OCI-LY3 (cell line): Measurements from ENCODE around the gene MT1A.

Source experiments
- EZH2phosphoT487 ChIP-seq: fragments of 200-600 bp; shearing (Covaris generic); IDR thresholded peaks from 2 replicates; pipeline ENCODE4 v1.6.1; 2018; ENCODE audit warnings: antibody characterized with exemption, mixed run types, low read depth
- TF ChIP-seq, protein P1 (sequence below): fragments of 200-600, 300-600 bp; sonication (generic); IDR thresholded peaks from 2 replicates; pipeline ENCODE4 v1.5.1; 2014; ENCODE audit warnings: antibody characterized with exemption, low read length, low read depth

- TF ChIP-seq, protein P1, sequence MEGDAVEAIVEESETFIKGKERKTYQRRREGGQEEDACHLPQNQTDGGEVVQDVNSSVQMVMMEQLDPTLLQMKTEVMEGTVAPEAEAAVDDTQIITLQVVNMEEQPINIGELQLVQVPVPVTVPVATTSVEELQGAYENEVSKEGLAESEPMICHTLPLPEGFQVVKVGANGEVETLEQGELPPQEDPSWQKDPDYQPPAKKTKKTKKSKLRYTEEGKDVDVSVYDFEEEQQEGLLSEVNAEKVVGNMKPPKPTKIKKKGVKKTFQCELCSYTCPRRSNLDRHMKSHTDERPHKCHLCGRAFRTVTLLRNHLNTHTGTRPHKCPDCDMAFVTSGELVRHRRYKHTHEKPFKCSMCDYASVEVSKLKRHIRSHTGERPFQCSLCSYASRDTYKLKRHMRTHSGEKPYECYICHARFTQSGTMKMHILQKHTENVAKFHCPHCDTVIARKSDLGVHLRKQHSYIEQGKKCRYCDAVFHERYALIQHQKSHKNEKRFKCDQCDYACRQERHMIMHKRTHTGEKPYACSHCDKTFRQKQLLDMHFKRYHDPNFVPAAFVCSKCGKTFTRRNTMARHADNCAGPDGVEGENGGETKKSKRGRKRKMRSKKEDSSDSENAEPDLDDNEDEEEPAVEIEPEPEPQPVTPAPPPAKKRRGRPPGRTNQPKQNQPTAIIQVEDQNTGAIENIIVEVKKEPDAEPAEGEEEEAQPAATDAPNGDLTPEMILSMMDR: no peak
- no peak for TF ChIP-seq EZH2phosphoT487
Observed at GRCh38 chr16:56689171-56689570, 50.7 kb downstream of the MT1A start.
